Posterior cingulate gyrus (tissue), 11 donors: ENCODE data around the gene GTPBP6.
A peak's percentile ranks its signal among the peaks of the same experiment; 100 is the strongest.
"Not testable (repeated sequence)": the region's sequence is repeated elsewhere in the genome, so short reads cannot be mapped to it uniquely, and the experiment has no call there.

ENCODE experiments used
- DNase-seq, 10 donors: peaks; one replicate each; pipeline versions ENCODE4 v3.0.0 to v3.0.0-alpha.2; 2020 to 2021; ENCODE audit warnings: mixed read lengths in 3 of 10
- intact Hi-C: fragments of 100-400 bp; cut with DNase I; formaldehyde crosslinking; loops from one replicate; pipeline ENCODE4 v1.15.1; 2023

Gene GTPBP6

GRCh38 chrX:305781-306613 lies 12.6 kb downstream of the GTPBP6 start:
- intact Hi-C loops: not testable (repeated sequence)
- peak in 4 of 10 donors; percentile 1 to 30 (median 12) for DNase-seq

DNA sequence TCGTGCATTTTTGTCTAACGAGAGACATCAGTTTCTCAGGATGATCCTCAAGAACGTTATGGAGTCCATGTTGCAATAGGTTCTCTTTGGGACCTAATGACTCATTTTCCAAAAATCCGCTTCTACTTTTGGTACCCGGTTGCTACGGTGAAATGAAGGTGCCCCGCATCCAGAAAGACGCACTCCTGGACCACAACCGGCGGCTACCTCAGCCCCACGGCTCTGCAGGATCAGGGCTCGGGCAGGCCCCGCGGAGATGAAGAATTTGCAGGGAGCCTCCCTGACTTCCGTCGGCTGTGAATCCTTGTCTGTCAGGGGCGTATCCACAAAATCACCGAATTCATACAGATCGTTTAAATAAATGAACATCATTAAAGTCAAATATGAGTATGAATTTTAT lies 15.6 kb downstream of the GTPBP6 start:
- peak in 4 of 10 donors; percentile 5 to 68 (median 25) for DNase-seq
- intact Hi-C loops: no loop called here

DNA sequence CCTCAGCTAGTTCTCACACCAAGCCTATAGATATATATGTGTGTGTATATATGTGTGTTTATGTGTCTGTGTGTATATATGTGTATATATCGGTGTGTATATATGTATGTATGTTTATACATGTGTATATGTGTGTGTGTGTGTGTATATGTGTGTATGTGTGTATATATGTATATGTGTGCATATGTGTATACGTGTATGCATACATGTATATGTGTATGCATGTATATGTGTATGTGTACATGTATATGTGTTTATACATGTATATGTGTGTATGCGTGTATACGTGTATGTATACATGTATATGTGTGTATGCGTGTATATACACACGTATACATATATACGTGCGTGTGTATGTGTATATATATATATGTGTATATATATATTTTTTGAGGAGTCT lies 18.3 kb downstream of the GTPBP6 start:
- peak in 1 of 10 donors; percentile 20 for DNase-seq
- intact Hi-C loops: no loop called here

DNA sequence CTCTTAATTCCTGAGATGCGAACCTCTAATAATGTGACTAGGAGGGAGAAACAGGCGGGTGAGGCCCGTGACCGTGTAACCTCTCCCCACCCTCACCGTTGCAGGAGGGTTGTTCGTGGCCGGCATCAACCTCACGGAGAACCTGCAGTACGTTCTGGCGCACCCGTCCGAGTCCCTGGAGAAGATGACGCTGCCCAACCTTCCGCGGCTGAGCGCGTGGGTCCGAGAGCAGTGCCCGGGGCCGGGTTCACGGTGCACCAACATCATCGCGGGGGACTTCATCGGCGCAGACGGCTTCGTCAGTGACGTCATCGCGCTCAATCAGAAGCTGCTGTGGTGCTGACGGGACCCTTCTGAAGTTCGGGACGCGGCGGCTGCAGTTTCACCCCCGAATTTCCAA lies 19.6 kb downstream of the GTPBP6 start:
- DNase-seq: peak in 5 of 10 donors; percentile 4 to 78 (median 60)
- intact Hi-C loops: no loop called here

DNA sequence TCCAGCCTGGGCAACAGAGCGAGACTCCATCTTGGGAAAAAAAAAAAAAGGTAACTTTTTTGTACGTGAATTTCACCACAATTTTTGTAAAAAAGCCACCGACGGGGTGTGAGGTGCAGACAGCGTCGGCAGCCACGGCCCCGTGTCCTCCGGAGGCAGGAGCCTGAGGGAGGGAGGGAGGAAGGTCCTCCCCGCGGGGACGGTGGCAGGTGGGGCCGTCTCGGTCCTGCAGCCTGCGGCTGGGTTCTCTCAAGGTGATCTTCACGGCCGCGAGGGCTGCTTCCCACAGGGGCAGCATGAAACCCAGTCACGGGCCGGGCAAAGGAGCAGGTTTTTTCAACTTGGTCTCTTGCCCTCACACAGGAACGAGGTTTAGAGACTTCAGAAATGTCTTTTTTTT lies 23.5 kb downstream of the GTPBP6 start:
- intact Hi-C loops: no loop called here
- peak in 5 of 10 donors; percentile 4 to 59 (median 35) for DNase-seq

DNA sequence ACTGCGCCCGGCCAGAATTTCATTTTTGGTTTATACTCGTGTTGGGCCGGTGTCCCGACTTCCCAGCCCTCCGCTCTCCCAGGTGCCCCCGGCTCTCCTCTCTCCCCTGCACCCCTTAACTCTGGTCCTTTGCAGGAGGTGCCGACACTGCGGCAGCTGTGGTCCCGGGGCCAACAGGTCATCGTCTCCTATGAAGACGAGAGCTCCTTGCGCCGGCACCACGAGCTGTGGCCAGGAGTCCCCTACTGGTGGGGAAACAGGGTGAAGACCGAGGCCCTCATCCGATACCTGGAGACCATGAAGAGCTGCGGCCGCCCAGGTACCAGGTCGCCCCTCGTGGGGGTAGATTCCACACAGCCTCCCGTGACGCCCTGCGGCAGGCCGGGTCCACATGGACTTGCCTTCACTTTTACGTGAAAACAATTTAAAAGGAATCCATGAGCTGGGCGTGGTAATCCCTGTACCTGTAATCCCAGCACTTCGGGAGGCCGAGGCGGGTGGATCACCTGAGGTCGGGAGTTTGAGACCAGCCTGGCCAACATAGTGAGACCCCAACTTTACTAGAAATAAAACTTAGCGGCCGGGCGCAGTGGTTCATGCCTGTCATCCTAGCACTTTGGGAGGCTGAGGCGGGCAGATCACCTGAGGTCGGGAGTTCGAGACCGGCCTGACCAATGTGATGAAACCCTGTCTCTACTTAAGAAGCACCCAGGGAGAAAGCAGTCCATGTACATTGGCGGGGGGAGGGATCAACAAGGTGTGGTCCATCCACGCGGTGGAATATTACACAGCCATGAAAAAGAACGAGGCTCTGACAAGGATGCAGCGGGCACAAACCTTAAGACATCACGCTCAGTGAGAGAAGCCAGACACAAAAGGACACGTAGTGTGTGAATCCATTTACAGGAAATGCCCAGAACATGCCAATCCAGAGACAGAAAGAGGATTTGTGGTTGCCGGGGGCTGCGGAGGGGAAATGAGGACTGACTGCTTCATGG lies 25.4 kb downstream of the GTPBP6 start:
- intact Hi-C loops: no loop called here
- DNase-seq: peak in 6 of 10 donors; percentile 1 to 67 (median 26)

GRCh38 chrX:291411-291901 lies 27.1 kb downstream of the GTPBP6 start:
- intact Hi-C loops: no loop called here
- peak in 6 of 10 donors; percentile 4 to 68 (median 38) for DNase-seq

- peak in 4 of 10 donors; percentile 22 to 73 (median 54) for DNase-seq
Measured at GRCh38 chrX:290476-291166, 28.0 kb downstream of the GTPBP6 start.

GRCh38 chrX:288561-288991 lies 30.0 kb downstream of the GTPBP6 start:
- peak in 6 of 10 donors; percentile 5 to 85 (median 47) for DNase-seq
- intact Hi-C loops: no loop called here

More at GRCh38 chrX:290476-291166, 28.0 kb downstream of the GTPBP6 start:
- intact Hi-C loops: no loop called here

DNA sequence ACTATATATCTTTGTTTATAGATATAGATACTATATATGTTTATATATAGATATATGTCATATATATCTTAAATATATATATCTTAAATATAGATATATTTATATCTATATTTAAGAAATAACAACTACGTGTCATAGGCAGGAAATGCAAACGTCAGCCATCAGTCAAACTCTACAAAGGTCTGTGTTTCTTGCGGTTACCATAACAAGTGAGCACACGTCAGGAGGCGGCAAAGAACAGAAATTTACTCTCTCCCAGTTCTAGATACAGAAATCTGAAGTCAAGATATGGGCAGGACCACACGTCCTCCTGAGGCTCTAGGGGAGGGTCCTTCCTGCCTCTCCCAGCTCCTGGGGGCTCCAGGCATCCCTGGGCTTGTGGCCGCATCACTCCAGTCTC lies 30.9 kb downstream of the GTPBP6 start:
- intact Hi-C loops: no loop called here

GRCh38 chrX:285076-285677 lies 33.4 kb downstream of the GTPBP6 start:
- intact Hi-C loops: no loop called here
- peak in 2 of 10 donors; percentile 6 to 20 for DNase-seq

More for the DNA sequence above, 30.9 kb downstream of the GTPBP6 start:
- DNase-seq: peak in 1 of 10 donors; percentile 3

- intact Hi-C loops: no loop called here
- peak; percentile 62 to 97 (median 88) for DNase-seq
Measured at GRCh38 chrX:283115-283845, 35.3 kb downstream of the GTPBP6 start.

DNA sequence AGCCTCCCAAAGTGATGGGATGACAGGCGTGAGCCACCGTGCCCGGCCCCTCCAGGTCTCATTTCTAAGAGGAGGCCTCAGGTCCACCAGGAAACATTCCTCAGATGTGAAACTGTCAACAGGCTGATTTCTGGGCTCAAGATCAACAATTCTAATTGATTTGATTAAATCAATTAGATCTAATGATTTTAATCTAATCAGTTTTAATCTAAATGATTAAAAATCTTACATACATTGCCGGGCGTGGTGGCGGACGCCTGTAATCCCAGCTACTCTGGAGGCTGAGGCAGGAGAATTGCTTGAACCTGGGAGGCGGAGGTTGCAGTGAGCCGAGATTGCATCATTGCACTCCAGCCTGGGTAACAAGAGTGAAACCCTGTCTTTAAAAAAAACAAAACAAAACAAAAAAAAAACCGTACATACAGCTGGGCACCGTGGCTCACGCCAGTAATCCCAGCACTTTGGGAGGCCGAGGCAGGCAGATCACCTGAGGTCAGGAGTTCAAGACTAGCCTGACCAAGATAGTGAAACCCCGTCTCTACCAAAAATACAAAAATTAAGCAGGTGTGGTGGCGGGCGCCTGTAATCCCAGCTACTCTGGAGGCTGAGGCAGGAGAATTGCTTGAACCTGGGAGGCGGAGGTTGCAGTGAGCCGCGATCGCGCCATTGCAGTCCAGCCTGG lies 36.5 kb downstream of the GTPBP6 start:
- intact Hi-C loops: not testable (repeated sequence)
- peak in 4 of 10 donors; percentile 1 to 55 (median 26) for DNase-seq

DNA sequence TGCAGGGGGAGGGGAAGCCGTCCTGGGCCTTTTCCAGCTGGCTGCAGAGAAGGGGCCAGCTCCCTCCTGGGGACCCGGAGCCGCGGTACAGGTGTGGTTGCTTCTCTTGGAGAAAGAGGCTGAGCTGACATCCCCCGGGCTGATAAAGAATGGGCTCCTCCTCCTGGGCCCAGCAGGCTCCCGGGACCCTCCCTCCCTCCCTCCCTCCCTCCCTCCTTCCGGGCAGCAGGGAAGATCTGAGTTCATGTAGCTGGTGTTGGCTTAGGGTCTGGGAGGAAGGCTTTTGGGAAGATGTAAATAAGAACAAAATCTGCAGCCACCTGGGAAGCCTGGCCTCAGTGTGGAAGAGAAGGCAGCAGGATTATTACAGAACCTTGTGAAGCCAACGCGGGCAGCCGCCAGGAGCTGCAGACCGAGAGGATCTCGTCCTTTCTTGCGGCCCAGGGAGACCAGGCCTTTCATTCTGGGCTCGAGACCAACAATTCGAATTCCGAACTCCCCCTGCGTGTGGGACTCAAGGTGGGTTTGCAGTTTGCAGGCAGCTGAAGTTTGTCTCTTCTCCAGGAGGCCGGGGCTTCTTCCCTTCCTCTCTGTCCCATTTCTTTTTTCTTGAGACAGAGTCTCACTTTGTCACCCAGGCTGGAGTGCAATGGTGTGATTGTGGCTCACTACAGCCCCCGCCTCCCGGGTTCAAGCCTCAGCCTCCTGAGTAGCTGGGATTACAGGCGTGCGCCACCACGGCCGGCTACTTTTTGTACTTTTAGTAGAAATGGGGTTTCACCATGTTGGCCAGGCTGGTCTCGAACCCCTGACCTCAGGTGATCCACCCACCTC lies 37.2 kb downstream of the GTPBP6 start, which contains the start of gene PLCXD1:
TSS of gene PLCXD1 (plus strand) at position 216 of the 834 bp plus-strand sequence. CDS start 2,807 bp downstream, outside the sequence.
- DNase-seq: peak in 6 of 10 donors; percentile 21 to 84 (median 52)
- intact Hi-C loops: no loop called here

DNA sequence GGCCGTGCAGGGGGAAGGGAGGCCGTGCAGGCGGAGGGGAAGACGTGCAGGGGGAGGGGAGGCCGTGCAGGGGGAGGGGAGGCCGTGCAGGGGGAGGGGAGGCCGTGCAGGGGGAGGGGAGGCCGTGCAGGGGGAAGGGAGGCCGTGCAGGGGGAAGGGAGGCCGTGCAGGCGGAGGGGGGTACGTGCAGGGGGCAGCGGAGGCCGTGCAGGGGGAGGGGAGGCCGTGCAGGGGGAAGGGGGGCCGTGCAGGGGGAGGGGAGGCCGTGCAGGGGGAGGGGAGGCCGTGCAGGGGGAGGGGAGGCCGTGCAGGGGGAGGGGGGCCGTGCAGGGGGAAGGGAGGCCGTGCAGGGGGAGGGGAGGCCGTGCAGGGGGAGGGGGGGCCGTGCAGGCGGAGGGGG lies 37.9 kb downstream of the GTPBP6 start:
- DNase-seq, intact Hi-C loops: not testable (repeated sequence)

- DNase-seq: peak in 4 of 10 donors; percentile 25 to 75 (median 64)
- intact Hi-C loops: not testable (repeated sequence)
Measured at GRCh38 chrX:279757-280604, 38.6 kb downstream of the GTPBP6 start.
